Endothelial cell of umbilical vein (primary cell): ENCODE data around the gene DENND1C.

Experiments
- FOS ChIP-seq: IDR thresholded peaks from 2 replicates; pipeline ENCODE4 v1.6.1; 2011; ENCODE audit warnings: mild to moderate bottlenecking, low read length, moderate library complexity, borderline replicate concordance; ENCODE audit not compliant: insufficient read depth
- POLR2A ChIP-seq: IDR thresholded peaks from 2 replicates; pipeline ENCODE4 v1.6.1; 2012; ENCODE audit warnings: low read depth, mild to moderate bottlenecking, control low read depth, low read length
- POLR2AphosphoS5 ChIP-seq: IDR thresholded peaks from 2 replicates; pipeline ENCODE4 v1.6.1; 2012; ENCODE audit warnings: low read depth, mild to moderate bottlenecking, control low read depth, low read length, moderate library complexity; ENCODE audit not compliant: insufficient read depth
- TF ChIP-seq, protein P1 (sequence below): IDR thresholded peaks from 2 replicates; pipeline ENCODE4 v1.6.1; 2011; ENCODE audit not compliant: insufficient read depth, insufficient read length
- TF ChIP-seq, protein P2 (sequence below), 2 donors: IDR thresholded peaks; 1 replicate in 1 of 2; 2 replicates in 1 of 2; pipeline ENCODE4 v1.5.1; 2011; ENCODE audit warnings: low read length in 2 of 2, mild to moderate bottlenecking in 2 of 2, moderate library complexity in 2 of 2, control low read depth in 1 of 2, inconsistent platforms in 1 of 2, low read depth in 1 of 2; ENCODE audit not compliant: insufficient read depth in 1 of 2; ENCODE audit errors: extremely low read depth in 1 of 2

DNA sequence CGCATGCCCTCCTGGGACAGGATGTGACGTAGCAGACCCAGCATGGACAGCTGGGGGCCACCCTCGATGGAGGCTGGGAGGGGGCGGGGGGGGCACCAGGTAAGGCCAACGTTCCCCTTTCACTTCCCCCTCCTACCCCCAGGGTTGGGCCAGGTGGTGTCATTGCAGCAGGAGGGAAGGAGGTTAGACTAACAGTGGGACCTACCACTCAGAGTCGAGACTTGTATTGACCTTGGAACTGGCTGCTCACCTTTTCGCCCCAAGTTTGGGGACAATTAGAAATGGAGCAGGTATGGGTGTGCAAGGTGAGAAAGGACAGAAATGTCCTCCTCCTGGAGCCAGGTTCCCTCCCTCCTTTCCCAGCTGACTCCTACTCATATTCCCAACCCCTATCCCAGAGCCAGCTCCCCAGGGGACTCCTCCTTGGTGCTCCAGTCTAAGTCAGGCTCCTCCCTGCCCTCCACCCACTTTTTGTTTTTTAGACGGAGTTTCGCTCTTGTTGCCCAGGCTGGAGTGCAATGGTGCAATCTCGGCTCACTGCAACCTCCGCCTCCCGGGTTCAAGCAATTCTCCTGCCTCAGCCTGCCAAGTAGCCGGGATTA is 39.4 kb downstream of the DENND1C start:
- TF ChIP-seq POLR2AphosphoS5 (no peak), POLR2A (no peak), FOS (no peak)
- TF ChIP-seq, protein P1, sequence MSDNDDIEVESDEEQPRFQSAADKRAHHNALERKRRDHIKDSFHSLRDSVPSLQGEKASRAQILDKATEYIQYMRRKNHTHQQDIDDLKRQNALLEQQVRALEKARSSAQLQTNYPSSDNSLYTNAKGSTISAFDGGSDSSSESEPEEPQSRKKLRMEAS, result no peak
- TF ChIP-seq, protein P2, sequence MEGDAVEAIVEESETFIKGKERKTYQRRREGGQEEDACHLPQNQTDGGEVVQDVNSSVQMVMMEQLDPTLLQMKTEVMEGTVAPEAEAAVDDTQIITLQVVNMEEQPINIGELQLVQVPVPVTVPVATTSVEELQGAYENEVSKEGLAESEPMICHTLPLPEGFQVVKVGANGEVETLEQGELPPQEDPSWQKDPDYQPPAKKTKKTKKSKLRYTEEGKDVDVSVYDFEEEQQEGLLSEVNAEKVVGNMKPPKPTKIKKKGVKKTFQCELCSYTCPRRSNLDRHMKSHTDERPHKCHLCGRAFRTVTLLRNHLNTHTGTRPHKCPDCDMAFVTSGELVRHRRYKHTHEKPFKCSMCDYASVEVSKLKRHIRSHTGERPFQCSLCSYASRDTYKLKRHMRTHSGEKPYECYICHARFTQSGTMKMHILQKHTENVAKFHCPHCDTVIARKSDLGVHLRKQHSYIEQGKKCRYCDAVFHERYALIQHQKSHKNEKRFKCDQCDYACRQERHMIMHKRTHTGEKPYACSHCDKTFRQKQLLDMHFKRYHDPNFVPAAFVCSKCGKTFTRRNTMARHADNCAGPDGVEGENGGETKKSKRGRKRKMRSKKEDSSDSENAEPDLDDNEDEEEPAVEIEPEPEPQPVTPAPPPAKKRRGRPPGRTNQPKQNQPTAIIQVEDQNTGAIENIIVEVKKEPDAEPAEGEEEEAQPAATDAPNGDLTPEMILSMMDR (IDR thresholded peaks at IDR 0.05; ENCODE audit: extremely low read depth in 1 of 2, insufficient read depth in 1 of 2, low read depth in 1 of 2, low read length in 2 of 2), result no peak
